ENCODE measurements around the gene HEATR3. TPM values are rescaled to one million over a fixed set of nuclear protein-coding genes. Genes with fewer than 3 reads are reported as not detected.

HEATR3 gene
- total RNA-seq, 1 experiment from 2014 or later, result 28.0 TPM

DNA sequence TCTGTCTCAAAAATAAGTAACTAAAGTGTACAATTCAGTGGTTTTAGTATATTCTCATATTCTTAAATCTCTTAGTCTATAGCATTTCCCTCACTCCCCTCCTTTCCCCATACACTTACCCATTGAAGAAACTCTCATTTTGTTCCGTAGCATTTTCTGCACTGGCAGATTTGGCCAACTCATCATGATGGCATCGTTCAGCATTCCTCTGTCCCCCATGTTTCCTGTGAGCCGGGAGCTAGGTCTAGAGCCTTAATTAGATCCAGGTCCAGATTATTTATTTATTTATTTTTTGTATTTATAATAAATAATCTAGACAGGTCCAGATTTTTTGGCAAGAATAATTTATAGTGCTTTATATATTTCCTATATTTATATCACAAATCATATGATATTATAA lies 31.0 kb downstream of the HEATR3 start (continued):
- TF ChIP-seq, protein P1, sequence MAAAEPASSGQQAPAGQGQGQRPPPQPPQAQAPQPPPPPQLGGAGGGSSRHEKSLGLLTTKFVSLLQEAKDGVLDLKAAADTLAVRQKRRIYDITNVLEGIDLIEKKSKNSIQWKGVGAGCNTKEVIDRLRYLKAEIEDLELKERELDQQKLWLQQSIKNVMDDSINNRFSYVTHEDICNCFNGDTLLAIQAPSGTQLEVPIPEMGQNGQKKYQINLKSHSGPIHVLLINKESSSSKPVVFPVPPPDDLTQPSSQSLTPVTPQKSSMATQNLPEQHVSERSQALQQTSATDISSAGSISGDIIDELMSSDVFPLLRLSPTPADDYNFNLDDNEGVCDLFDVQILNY (CRISPR knock-in tag; IDR thresholded peaks at IDR 0.05), result no peak
- TF ChIP-seq, protein P2, sequence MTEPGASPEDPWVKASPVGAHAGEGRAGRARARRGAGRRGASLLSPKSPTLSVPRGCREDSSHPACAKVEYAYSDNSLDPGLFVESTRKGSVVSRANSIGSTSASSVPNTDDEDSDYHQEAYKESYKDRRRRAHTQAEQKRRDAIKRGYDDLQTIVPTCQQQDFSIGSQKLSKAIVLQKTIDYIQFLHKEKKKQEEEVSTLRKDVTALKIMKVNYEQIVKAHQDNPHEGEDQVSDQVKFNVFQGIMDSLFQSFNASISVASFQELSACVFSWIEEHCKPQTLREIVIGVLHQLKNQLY (CRISPR knock-in tag; IDR thresholded peaks at IDR 0.05), result no peak

DNA sequence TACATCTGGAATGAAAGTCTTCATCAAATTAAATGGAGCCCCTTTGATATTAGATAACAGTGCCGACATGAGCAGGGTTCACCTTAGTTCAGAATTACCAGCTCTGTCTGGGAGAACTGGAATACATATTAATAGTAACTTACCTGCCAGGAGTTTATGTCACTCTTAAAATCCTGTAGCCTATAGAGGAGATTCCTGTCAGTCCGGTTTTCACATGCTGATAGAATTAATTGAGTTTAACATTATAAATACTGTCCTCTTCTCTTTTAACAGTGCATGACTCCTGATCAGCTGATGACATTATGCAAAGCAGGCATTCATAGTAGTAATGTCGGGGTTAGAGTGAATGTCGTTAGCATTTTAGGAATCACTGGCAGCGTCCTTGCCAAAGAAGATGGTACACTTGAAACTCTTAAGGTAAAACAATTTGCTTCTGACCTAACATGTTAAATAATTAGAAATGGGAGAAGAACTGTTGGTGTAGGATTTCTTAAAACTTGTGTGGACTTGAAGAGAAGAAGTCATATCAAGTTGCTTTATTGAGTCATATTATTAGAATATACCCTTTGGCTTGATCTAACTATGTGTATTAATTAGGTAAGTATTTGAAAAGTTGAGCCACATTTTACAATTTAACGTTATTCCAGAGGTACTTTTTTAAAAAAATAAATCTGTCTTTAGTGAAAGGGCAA lies 34.3 kb downstream of the HEATR3 start:
- TF ChIP-seq, protein P3, sequence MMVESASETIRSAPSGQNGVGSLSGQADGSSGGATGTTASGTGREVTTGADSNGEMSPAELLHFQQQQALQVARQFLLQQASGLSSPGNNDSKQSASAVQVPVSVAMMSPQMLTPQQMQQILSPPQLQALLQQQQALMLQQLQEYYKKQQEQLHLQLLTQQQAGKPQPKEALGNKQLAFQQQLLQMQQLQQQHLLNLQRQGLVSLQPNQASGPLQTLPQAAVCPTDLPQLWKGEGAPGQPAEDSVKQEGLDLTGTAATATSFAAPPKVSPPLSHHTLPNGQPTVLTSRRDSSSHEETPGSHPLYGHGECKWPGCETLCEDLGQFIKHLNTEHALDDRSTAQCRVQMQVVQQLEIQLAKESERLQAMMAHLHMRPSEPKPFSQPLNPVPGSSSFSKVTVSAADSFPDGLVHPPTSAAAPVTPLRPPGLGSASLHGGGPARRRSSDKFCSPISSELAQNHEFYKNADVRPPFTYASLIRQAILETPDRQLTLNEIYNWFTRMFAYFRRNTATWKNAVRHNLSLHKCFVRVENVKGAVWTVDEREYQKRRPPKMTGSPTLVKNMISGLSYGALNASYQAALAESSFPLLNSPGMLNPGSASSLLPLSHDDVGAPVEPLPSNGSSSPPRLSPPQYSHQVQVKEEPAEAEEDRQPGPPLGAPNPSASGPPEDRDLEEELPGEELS (CRISPR knock-in tag; IDR thresholded peaks at IDR 0.05), result no peak
- TF ChIP-seq KAT7 (CRISPR knock-in tag; IDR thresholded peaks at IDR 0.05; ENCODE audit: borderline replicate concordance), result no peak
- TF ChIP-seq, protein P4, sequence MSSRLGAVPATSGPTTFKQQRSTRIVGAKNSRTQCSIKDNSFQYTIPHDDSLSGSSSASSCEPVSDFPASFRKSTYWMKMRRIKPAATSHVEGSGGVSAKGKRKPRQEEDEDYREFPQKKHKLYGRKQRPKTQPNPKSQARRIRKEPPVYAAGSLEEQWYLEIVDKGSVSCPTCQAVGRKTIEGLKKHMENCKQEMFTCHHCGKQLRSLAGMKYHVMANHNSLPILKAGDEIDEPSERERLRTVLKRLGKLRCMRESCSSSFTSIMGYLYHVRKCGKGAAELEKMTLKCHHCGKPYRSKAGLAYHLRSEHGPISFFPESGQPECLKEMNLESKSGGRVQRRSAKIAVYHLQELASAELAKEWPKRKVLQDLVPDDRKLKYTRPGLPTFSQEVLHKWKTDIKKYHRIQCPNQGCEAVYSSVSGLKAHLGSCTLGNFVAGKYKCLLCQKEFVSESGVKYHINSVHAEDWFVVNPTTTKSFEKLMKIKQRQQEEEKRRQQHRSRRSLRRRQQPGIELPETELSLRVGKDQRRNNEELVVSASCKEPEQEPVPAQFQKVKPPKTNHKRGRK (CRISPR knock-in tag; IDR thresholded peaks at IDR 0.05; ENCODE audit: borderline replicate concordance), result no peak
- TF ChIP-seq TEAD4 (CRISPR knock-in tag; IDR thresholded peaks at IDR 0.05), result no peak
- TF ChIP-seq, protein P5, sequence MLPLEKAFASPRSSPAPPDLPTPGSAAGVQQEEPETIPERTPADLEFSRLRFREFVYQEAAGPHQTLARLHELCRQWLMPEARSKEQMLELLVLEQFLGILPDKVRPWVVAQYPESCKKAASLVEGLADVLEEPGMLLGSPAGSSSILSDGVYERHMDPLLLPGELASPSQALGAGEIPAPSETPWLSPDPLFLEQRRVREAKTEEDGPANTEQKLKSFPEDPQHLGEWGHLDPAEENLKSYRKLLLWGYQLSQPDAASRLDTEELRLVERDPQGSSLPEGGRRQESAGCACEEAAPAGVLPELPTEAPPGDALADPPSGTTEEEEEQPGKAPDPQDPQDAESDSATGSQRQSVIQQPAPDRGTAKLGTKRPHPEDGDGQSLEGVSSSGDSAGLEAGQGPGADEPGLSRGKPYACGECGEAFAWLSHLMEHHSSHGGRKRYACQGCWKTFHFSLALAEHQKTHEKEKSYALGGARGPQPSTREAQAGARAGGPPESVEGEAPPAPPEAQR (CRISPR knock-in tag; IDR thresholded peaks at IDR 0.05), result no peak
- TF ChIP-seq NR3C1 (CRISPR knock-in tag; conservative IDR thresholded peaks at IDR 0.05; ENCODE audit: low read depth), result no peak
- TF ChIP-seq GABPB1 (CRISPR knock-in tag; IDR thresholded peaks at IDR 0.05), result no peak
- no peak for TF ChIP-seq SMAD4 (CRISPR knock-in tag; IDR thresholded peaks at IDR 0.05)
- TF ChIP-seq, protein P6, sequence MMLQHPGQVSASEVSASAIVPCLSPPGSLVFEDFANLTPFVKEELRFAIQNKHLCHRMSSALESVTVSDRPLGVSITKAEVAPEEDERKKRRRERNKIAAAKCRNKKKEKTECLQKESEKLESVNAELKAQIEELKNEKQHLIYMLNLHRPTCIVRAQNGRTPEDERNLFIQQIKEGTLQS (CRISPR knock-in tag; conservative IDR thresholded peaks at IDR 0.05), result no peak
- TF ChIP-seq, protein P7, sequence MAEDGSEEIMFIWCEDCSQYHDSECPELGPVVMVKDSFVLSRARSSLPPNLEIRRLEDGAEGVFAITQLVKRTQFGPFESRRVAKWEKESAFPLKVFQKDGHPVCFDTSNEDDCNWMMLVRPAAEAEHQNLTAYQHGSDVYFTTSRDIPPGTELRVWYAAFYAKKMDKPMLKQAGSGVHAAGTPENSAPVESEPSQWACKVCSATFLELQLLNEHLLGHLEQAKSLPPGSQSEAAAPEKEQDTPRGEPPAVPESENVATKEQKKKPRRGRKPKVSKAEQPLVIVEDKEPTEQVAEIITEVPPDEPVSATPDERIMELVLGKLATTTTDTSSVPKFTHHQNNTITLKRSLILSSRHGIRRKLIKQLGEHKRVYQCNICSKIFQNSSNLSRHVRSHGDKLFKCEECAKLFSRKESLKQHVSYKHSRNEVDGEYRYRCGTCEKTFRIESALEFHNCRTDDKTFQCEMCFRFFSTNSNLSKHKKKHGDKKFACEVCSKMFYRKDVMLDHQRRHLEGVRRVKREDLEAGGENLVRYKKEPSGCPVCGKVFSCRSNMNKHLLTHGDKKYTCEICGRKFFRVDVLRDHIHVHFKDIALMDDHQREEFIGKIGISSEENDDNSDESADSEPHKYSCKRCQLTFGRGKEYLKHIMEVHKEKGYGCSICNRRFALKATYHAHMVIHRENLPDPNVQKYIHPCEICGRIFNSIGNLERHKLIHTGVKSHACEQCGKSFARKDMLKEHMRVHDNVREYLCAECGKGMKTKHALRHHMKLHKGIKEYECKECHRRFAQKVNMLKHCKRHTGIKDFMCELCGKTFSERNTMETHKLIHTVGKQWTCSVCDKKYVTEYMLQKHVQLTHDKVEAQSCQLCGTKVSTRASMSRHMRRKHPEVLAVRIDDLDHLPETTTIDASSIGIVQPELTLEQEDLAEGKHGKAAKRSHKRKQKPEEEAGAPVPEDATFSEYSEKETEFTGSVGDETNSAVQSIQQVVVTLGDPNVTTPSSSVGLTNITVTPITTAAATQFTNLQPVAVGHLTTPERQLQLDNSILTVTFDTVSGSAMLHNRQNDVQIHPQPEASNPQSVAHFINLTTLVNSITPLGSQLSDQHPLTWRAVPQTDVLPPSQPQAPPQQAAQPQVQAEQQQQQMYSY (CRISPR knock-in tag; IDR thresholded peaks at IDR 0.05), result no peak
- TF ChIP-seq ZNF138 (CRISPR knock-in tag; conservative IDR thresholded peaks at IDR 0.05), result no peak
- no peak for TF ChIP-seq ZBTB21 (CRISPR knock-in tag; IDR thresholded peaks at IDR 0.05; ENCODE audit: borderline replicate concordance)
- TF ChIP-seq, protein P8, sequence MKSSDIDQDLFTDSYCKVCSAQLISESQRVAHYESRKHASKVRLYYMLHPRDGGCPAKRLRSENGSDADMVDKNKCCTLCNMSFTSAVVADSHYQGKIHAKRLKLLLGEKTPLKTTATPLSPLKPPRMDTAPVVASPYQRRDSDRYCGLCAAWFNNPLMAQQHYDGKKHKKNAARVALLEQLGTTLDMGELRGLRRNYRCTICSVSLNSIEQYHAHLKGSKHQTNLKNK (CRISPR knock-in tag; IDR thresholded peaks at IDR 0.05), result no peak
- TF ChIP-seq, protein P9, sequence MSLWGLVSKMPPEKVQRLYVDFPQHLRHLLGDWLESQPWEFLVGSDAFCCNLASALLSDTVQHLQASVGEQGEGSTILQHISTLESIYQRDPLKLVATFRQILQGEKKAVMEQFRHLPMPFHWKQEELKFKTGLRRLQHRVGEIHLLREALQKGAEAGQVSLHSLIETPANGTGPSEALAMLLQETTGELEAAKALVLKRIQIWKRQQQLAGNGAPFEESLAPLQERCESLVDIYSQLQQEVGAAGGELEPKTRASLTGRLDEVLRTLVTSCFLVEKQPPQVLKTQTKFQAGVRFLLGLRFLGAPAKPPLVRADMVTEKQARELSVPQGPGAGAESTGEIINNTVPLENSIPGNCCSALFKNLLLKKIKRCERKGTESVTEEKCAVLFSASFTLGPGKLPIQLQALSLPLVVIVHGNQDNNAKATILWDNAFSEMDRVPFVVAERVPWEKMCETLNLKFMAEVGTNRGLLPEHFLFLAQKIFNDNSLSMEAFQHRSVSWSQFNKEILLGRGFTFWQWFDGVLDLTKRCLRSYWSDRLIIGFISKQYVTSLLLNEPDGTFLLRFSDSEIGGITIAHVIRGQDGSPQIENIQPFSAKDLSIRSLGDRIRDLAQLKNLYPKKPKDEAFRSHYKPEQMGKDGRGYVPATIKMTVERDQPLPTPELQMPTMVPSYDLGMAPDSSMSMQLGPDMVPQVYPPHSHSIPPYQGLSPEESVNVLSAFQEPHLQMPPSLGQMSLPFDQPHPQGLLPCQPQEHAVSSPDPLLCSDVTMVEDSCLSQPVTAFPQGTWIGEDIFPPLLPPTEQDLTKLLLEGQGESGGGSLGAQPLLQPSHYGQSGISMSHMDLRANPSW (CRISPR knock-in tag; conservative IDR thresholded peaks at IDR 0.05; ENCODE audit: low read depth), result no peak
- TF ChIP-seq JAZF1 (CRISPR knock-in tag; IDR thresholded peaks at IDR 0.05), result no peak
- Mint-ChIP-seq H3K36me3 (peaks cover 33% of the 10 kb centered on the region), H3K4me1 (no peaks in the 10 kb centered on the region), H3K9me3 (no peaks in the 10 kb centered on the region), H3K4me3 (no peak overlapping the region), H3K27me3 (ENCODE audit: low read depth) (no peaks in the 10 kb centered on the region), H3K27ac (no peak overlapping the region)
- ChIA-PET CTCF (interaction anchor here (1.4 to 1.6 kb wide), 2 partner anchors 110 to 142 kb away, joined by 4 to 6 read pairs; no protein-coding TSS in a partner anchor), POLR2A (no interaction called here)
- ATAC-seq (no peak), DNase-seq (ENCODE audit: low spot score) (no peak)
